Natural killer cell (primary cell): ENCODE results near the gene GID8. TPM values are rescaled to one million over a fixed set of nuclear protein-coding genes. Genes with fewer than 3 reads are reported as not detected.

ENCODE experiments used
- ATAC-seq, 3 donors: fragments of 150-1000 bp in 2 of 3; fragments of 200-7000 bp in 1 of 3; cut with Tn5 transposase; 1 replicate in 1 of 3; 2 replicates in 2 of 3; pipeline ENCODE4 v1.10.0; 2021; ENCODE audit warnings: mild to moderate bottlenecking in 2 of 3, moderate library complexity in 2 of 3
- DNase-seq, 2 donors: peaks; one replicate each; pipeline versions ENCODE4 v3.0.0 to v3.0.0-alpha.2; 2013 to 2021; ENCODE audit warnings: mixed read lengths in 1 of 2
- H3K27ac ChIP-seq: one replicate; pipeline ENCODE4 v1.5.1; 2013; ENCODE audit warnings: mild to moderate bottlenecking, low read length
- H3K27me3 ChIP-seq: one replicate; pipeline ENCODE4 v1.6.1; 2013; ENCODE audit warnings: low read length; ENCODE audit not compliant: control insufficient read depth, insufficient read depth
- H3K36me3 ChIP-seq: one replicate; pipeline ENCODE4 v1.6.1; 2013; ENCODE audit warnings: low read length; ENCODE audit not compliant: control insufficient read depth, insufficient read depth
- H3K4me1 ChIP-seq: one replicate; pipeline ENCODE4 v1.6.1; 2013; ENCODE audit warnings: low read length; ENCODE audit not compliant: control insufficient read depth, insufficient read depth
- H3K4me3 ChIP-seq: one replicate; pipeline ENCODE4 v1.5.1; 2013; ENCODE audit warnings: low read length
- H3K9me3 ChIP-seq: one replicate; pipeline ENCODE4 v1.6.1; 2013; ENCODE audit warnings: low read length; ENCODE audit not compliant: control insufficient read depth, insufficient read depth
- H3K27ac Mint-ChIP-seq, 2 donors: one replicate each; pipeline ENCODE4 v1.8.0; 2022; ENCODE audit warnings: mild to moderate bottlenecking in 2 of 2, mixed read lengths in 2 of 2, moderate library complexity in 1 of 2
- H3K27me3 Mint-ChIP-seq, 2 donors: one replicate each; pipeline ENCODE4 v1.8.0; 2022; ENCODE audit warnings: low read depth in 2 of 2, mixed read lengths in 2 of 2
- H3K36me3 Mint-ChIP-seq: one replicate; pipeline ENCODE4 v1.8.0; 2022; ENCODE audit warnings: mixed read lengths
- H3K4me1 Mint-ChIP-seq, 2 donors: one replicate each; pipeline ENCODE4 v1.8.0; 2022; ENCODE audit warnings: mixed read lengths in 2 of 2
- H3K4me3 Mint-ChIP-seq: one replicate; pipeline ENCODE4 v1.8.0; 2022; ENCODE audit warnings: mild to moderate bottlenecking, moderate library complexity, mixed read lengths
- H3K9me3 Mint-ChIP-seq, 2 donors: one replicate each; pipeline ENCODE4 v1.8.0; 2022; ENCODE audit warnings: mixed read lengths in 2 of 2
- WGBS: methylation state at CpG from one replicate; pipeline ENCODE4 v1.1.7; 2013; ENCODE audit warnings: missing lambda C conversion rate; ENCODE audit not compliant: insufficient coverage; 5-methylcytosine and 5-hydroxymethylcytosine counted together
- intact Hi-C: fragments of 100-400 bp; cut with micrococcal nuclease; formaldehyde crosslinking; loops from one replicate; pipeline ENCODE4 v1.14.2; 2022
- total RNA-seq, 4 donors: library from RNA; stranded (reverse); fragments of 120-200 nt in 1 of 4; gene quantifications; one replicate each; pipeline versions ENCODE4 v1.2.3 to v1.2.4, GENCODE V29; 2013 to 2022
- TF ChIP-seq, protein P1 (sequence below): fragments of 200-600 bp; IDR thresholded peaks from one replicate; pipeline ENCODE4 v1.8.0; 2022; ENCODE audit warnings: antibody characterized with exemption

Gene GID8
- total RNA-seq, 3 donors from 2014 or later (not counting 1 experiment from before 2014, with no cell fraction given) = 45.1 to 60.1 (median 53.1) TPM

GRCh38 chr20:62952373-62952967, 14.5 kb downstream of the GID8 start, which contains the start of gene SLC17A9:
Gene SLC17A9 (plus strand): TSS chr20:62952709. CDS start chr20:62952831, 122 bp downstream.
- H3K4me1 Mint-ChIP-seq = peaks cover 21 to 29% of the 10 kb centered on the region in 2 donors
- Histone ChIP-seq H3K4me3 (peak within 1 kb of the TSS; percentile 35), H3K4me1 (peaks cover 45% of the 10 kb centered on the region), H3K27me3 (no peaks in the 10 kb centered on the region), H3K9me3 (no peaks in the 10 kb centered on the region), H3K27ac (peak within 1 kb of the TSS; percentile 97), H3K36me3 (peaks cover 21% of the 10 kb centered on the region)
- H3K4me3 Mint-ChIP-seq = peak within 1 kb of the TSS; percentile 84
- ATAC-seq (peak; percentile 64 to 76 (median 75)), DNase-seq (peak; percentile 59 to 67)
- TF ChIP-seq, protein P1, sequence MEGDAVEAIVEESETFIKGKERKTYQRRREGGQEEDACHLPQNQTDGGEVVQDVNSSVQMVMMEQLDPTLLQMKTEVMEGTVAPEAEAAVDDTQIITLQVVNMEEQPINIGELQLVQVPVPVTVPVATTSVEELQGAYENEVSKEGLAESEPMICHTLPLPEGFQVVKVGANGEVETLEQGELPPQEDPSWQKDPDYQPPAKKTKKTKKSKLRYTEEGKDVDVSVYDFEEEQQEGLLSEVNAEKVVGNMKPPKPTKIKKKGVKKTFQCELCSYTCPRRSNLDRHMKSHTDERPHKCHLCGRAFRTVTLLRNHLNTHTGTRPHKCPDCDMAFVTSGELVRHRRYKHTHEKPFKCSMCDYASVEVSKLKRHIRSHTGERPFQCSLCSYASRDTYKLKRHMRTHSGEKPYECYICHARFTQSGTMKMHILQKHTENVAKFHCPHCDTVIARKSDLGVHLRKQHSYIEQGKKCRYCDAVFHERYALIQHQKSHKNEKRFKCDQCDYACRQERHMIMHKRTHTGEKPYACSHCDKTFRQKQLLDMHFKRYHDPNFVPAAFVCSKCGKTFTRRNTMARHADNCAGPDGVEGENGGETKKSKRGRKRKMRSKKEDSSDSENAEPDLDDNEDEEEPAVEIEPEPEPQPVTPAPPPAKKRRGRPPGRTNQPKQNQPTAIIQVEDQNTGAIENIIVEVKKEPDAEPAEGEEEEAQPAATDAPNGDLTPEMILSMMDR = no peak
- intact Hi-C loops = loop anchor here (5.0 kb wide), 1 partner anchor 35 kb away; no protein-coding TSS in a partner anchor
- no peaks in the 10 kb centered on the region for H3K9me3 Mint-ChIP-seq
- peak within 1 kb of the TSS; percentile 89 to 93 for H3K27ac Mint-ChIP-seq
- no peaks in the 10 kb centered on the region for H3K27me3 Mint-ChIP-seq
- H3K36me3 Mint-ChIP-seq = no peaks in the 10 kb centered on the region
- WGBS = 5% methylated on average over 33 of the region's 37 CpGs

GRCh38 chr20:62952968-62953838, 15.3 kb downstream of the GID8 start:
- Mint-ChIP-seq H3K27ac (peak overlapping the region; percentile 89 to 93), H3K36me3 (no peaks in the 10 kb centered on the region), H3K27me3 (no peaks in the 10 kb centered on the region), H3K4me3 (peak overlapping the region; percentile 84), H3K9me3 (no peaks in the 10 kb centered on the region), H3K4me1 (peaks cover 21 to 29% of the 10 kb centered on the region in 2 donors)
- WGBS = 20% methylated on average over 19 of the region's 19 CpGs
- TF ChIP-seq, protein P1 = no peak
- DNase-seq (peak in 1 of 2 donors; percentile 23), ATAC-seq (peak in 1 of 3 donors; percentile 8)
- H3K9me3 ChIP-seq = no peaks in the 10 kb centered on the region
- peak overlapping the region; percentile 35 for H3K4me3 ChIP-seq
- H3K36me3 ChIP-seq = peaks cover 20% of the 10 kb centered on the region
- H3K27ac ChIP-seq = peak overlapping the region; percentile 97
- peaks cover 45% of the 10 kb centered on the region for H3K4me1 ChIP-seq
- no peaks in the 10 kb centered on the region for H3K27me3 ChIP-seq
- intact Hi-C loops = loop anchor here (5.0 kb wide), 1 partner anchor 36 kb away; no protein-coding TSS in a partner anchor

- DNase-seq = peak; percentile 60 to 88
- H3K9me3 Mint-ChIP-seq = no peaks in the 10 kb centered on the region
- ATAC-seq = peak; percentile 78 to 90 (median 86)
- H3K27me3 Mint-ChIP-seq = no peaks in the 10 kb centered on the region
- peaks cover 16% of the 10 kb centered on the region for H3K36me3 ChIP-seq
- H3K4me1 ChIP-seq = peaks cover 51% of the 10 kb centered on the region
- H3K4me3 ChIP-seq = peak overlapping the region; percentile 35
- H3K9me3 ChIP-seq = no peaks in the 10 kb centered on the region
- peak overlapping the region; percentile 97 for H3K27ac ChIP-seq
- H3K4me1 Mint-ChIP-seq = peaks cover 21 to 30% of the 10 kb centered on the region in 2 donors
- H3K27ac Mint-ChIP-seq = peak overlapping the region; percentile 89 to 93
- peak overlapping the region; percentile 84 for H3K4me3 Mint-ChIP-seq
- under 1% methylated on average over 32 of the region's 32 CpGs for WGBS
- no peaks in the 10 kb centered on the region for H3K27me3 ChIP-seq
- intact Hi-C loops = loop anchor here (5.0 kb wide), 1 partner anchor 37 kb away; no protein-coding TSS in a partner anchor
- H3K36me3 Mint-ChIP-seq = no peaks in the 10 kb centered on the region
- TF ChIP-seq, protein P1 = no peak
These were observed 16.1 kb downstream of the GID8 start for GRCh38 chr20:62953839-62954703.
